Measurements from ENCODE around the gene RPL14. TPM values are rescaled to one million over a fixed set of nuclear protein-coding genes. Genes with fewer than 3 reads are reported as not detected.

RPL14 gene
- total RNA-seq, 2 experiments from 2014 or later: 943 to 2,858 TPM

- DNase-seq (ENCODE audit: low spot score): no peak
- Histone ChIP-seq H3K36me3 (ENCODE audit: insufficient read depth, low read length) (no peaks in the 10 kb centered on the region), H3K27ac (ENCODE audit: low read depth, low read length, poor library complexity, severe bottlenecking) (no peak overlapping the region), H3K4me1 (ENCODE audit: insufficient read depth, low read length, poor library complexity, severe bottlenecking) (peaks cover 25% of the 10 kb centered on the region), H4K20me1 (ENCODE audit: insufficient read depth, low read length) (no peaks in the 10 kb centered on the region), H2AFZ (ENCODE audit: low read length) (peak overlapping the region; percentile 87; the same call in 1 of the 2 replicates), H3K79me2 (ENCODE audit: insufficient read depth, low read depth, low read length) (peaks cover 2% of the 10 kb centered on the region; the same call in 1 of the 2 replicates), H3K9me3 (ENCODE audit: low read length) (no peaks in the 10 kb centered on the region), H3K4me2 (ENCODE audit: low read length) (peak overlapping the region; percentile 86; the same call in 1 of the 2 replicates), H3K9me2 (ENCODE audit: insufficient read depth, low read length) (no peaks in the 10 kb centered on the region), H3K4me3 (ENCODE audit: low read depth, low read length, poor library complexity, severe bottlenecking) (no peak overlapping the region)
- ChIA-PET POLR2A (interaction anchor here (0.5 to 1.4 kb wide), 7 partner anchors 8 to 1251 kb away, joined by 3 to 6 read pairs (median 3); no protein-coding TSS in a partner anchor), CTCF (ENCODE audit: unreplicated experiment) (no interaction called here)
- no peak for TF ChIP-seq EZH2phosphoT487 (IDR thresholded peaks at IDR 0.05; ENCODE audit: borderline replicate concordance, low read depth, low read length)
- TF ChIP-seq CTCF (conservative IDR thresholded peaks at IDR 0.05; ENCODE audit: low read length): no peak
- BruUV-seq (replicated peaks): no TSS peak
- intact Hi-C loops (cut with micrococcal nuclease; ENCODE audit: unreplicated experiment): loop anchor here (10.0 kb wide), 1 partner anchor 1513 kb away; the partner anchor contains the start of gene ULK4
Measured at GRCh38 chr3:40451551-40451950, 5.6 kb upstream of the RPL14 start.

- no peaks in the 10 kb centered on the region for H4K20me1 ChIP-seq (ENCODE audit: insufficient read depth, low read length)
- H3K27ac ChIP-seq (ENCODE audit: low read depth, low read length, poor library complexity, severe bottlenecking): no peak overlapping the region
- H3K36me3 ChIP-seq (ENCODE audit: insufficient read depth, low read length): no peaks in the 10 kb centered on the region
- H3K4me2 ChIP-seq (ENCODE audit: low read length): peak overlapping the region; percentile 86
- peaks cover 6% of the 10 kb centered on the region; the same call in 1 of the 2 replicates for H3K79me2 ChIP-seq (ENCODE audit: insufficient read depth, low read depth, low read length)
- no peaks in the 10 kb centered on the region for H3K9me2 ChIP-seq (ENCODE audit: insufficient read depth, low read length)
- peaks cover 26% of the 10 kb centered on the region for H3K4me1 ChIP-seq (ENCODE audit: insufficient read depth, low read length, poor library complexity, severe bottlenecking)
- ChIA-PET POLR2A (interaction anchor here (0.5 to 2.5 kb wide), 7 partner anchors 9 to 1251 kb away, joined by 3 to 7 read pairs (median 3); partner anchors contain the start of gene ZNF621), CTCF (ENCODE audit: unreplicated experiment) (no interaction called here)
- H3K4me3 ChIP-seq (ENCODE audit: low read depth, low read length, poor library complexity, severe bottlenecking): peak overlapping the region; percentile 72
- TF ChIP-seq EZH2phosphoT487 (IDR thresholded peaks at IDR 0.05; ENCODE audit: borderline replicate concordance, low read depth, low read length) (no peak), CTCF (conservative IDR thresholded peaks at IDR 0.05; ENCODE audit: low read length) (no peak)
- peak overlapping the region; percentile 87 for H2AFZ ChIP-seq (ENCODE audit: low read length)
- BruUV-seq (replicated peaks): no TSS peak
- H3K9me3 ChIP-seq (ENCODE audit: low read length): no peaks in the 10 kb centered on the region
- DNase-seq (ENCODE audit: low spot score): no peak
- intact Hi-C loops (cut with micrococcal nuclease; ENCODE audit: unreplicated experiment): loop anchor here (2.0 to 10.0 kb wide), 3 partner anchors 125 to 1513 kb away; partner anchors contain the start of genes EIF1B and ULK4
Measured at GRCh38 chr3:40452057-40452456, 5.1 kb upstream of the RPL14 start.

- POLR2A ChIA-PET: interaction anchor here (0.6 to 2.5 kb wide), 5 partner anchors 9 to 172 kb away, joined by 3 to 7 read pairs (median 3); partner anchors contain the start of gene ZNF621
- peaks cover 11% of the 10 kb centered on the region for H3K79me2 ChIP-seq (ENCODE audit: insufficient read depth, low read depth, low read length)
- peak overlapping the region; percentile 72 for H3K4me3 ChIP-seq (ENCODE audit: low read depth, low read length, poor library complexity, severe bottlenecking)
- H2AFZ ChIP-seq (ENCODE audit: low read length): peak overlapping the region; percentile 87
- no peaks in the 10 kb centered on the region for H3K9me3 ChIP-seq (ENCODE audit: low read length)
- peaks cover 26% of the 10 kb centered on the region for H3K4me1 ChIP-seq (ENCODE audit: insufficient read depth, low read length, poor library complexity, severe bottlenecking)
- no peaks in the 10 kb centered on the region for H4K20me1 ChIP-seq (ENCODE audit: insufficient read depth, low read length)
- CTCF ChIA-PET (ENCODE audit: unreplicated experiment): no interaction called here
- BruUV-seq (replicated peaks): no TSS peak
- peak overlapping the region; percentile 86 for H3K4me2 ChIP-seq (ENCODE audit: low read length)
- TF ChIP-seq CTCF (conservative IDR thresholded peaks at IDR 0.05; ENCODE audit: low read length) (no peak), EZH2phosphoT487 (IDR thresholded peaks at IDR 0.05; ENCODE audit: borderline replicate concordance, low read depth, low read length) (no peak)
- peak overlapping the region; percentile 64 for H3K27ac ChIP-seq (ENCODE audit: low read depth, low read length, poor library complexity, severe bottlenecking)
- H3K36me3 ChIP-seq (ENCODE audit: insufficient read depth, low read length): peaks cover 2% of the 10 kb centered on the region
- H3K9me2 ChIP-seq (ENCODE audit: insufficient read depth, low read length): no peaks in the 10 kb centered on the region
- DNase-seq (ENCODE audit: low spot score): no peak
- intact Hi-C loops (cut with micrococcal nuclease; ENCODE audit: unreplicated experiment): loop anchor here (2.0 to 10.0 kb wide), 3 partner anchors 126 to 1512 kb away; partner anchors contain the start of genes EIF1B and ULK4
Measured at GRCh38 chr3:40452562-40452875, 4.6 kb upstream of the RPL14 start.

All from OCI-LY7 (cell line).